Measurements from ENCODE around the gene STK40.

DNA sequence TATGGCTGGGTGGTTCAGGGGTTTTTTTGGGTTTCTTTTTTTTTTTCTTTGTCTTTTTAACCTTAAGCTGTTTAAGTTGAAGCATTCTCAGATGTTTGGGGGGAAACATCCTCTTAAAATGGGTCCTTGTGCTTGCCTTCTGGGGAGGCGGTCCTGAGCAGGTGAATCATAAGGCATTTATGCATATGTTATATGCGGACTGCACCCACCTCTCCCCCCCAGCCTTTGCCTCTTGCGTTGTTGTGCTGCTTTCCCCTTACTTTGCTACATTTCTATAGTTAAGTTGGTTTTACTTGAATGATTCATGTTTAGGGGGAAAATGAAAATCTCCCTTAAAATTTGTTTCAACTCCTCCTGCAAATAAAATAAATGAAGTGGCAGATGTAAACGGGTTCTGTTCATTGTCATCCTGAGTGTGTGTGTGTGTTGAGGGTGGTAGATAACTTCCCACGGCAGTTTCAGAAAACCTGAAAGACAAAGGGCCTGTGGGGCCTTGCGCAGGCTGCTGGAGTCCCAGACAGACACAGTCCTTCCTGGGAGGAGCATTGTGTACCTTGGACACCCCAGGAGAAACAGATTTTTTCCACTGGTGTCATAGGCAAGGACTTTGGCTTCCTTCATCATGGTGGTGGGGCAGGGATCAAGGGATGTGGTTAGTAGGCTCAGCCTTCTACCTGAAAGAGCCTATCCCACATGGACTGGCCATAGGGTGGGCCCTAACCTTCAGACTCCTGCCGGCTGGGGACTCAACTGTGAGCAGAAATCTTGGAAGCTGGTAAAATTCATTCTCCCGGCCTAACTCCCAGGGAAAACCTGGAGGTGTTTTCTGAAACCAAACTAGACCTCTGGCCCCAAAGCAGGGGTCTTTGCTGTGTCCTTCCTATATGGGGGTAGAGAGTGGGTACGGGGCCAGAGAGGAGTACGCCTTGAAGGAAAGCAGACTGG lies 80.5 kb downstream of the STK40 start:
- TF ChIP-seq, protein P1, sequence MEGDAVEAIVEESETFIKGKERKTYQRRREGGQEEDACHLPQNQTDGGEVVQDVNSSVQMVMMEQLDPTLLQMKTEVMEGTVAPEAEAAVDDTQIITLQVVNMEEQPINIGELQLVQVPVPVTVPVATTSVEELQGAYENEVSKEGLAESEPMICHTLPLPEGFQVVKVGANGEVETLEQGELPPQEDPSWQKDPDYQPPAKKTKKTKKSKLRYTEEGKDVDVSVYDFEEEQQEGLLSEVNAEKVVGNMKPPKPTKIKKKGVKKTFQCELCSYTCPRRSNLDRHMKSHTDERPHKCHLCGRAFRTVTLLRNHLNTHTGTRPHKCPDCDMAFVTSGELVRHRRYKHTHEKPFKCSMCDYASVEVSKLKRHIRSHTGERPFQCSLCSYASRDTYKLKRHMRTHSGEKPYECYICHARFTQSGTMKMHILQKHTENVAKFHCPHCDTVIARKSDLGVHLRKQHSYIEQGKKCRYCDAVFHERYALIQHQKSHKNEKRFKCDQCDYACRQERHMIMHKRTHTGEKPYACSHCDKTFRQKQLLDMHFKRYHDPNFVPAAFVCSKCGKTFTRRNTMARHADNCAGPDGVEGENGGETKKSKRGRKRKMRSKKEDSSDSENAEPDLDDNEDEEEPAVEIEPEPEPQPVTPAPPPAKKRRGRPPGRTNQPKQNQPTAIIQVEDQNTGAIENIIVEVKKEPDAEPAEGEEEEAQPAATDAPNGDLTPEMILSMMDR (IDR thresholded peaks at IDR 0.05): no peak
- TF ChIP-seq TCF7L2 (IDR thresholded peaks at IDR 0.05; ENCODE audit: low read depth, low read length) (no peak), POLR2AphosphoS5 (IDR thresholded peaks at IDR 0.05; ENCODE audit: low read depth, low read length) (no peak), SIN3A (IDR thresholded peaks at IDR 0.05; ENCODE audit: borderline replicate concordance, insufficient read depth, low read depth, low read length) (no peak)

Data from Panc1 (cell line).